Mesothelial cell of epicardium (in vitro differentiated cells): ENCODE data around the gene TGFA. TPM values are rescaled to one million over a fixed set of nuclear protein-coding genes. Genes with fewer than 3 reads are reported as not detected.

ENCODE experiments used
- DNase-seq, 2 experiments: peaks; one replicate each; pipeline ENCODE4 v3.0.0; 2021; ENCODE audit warnings: low spot score in 2 of 2; ENCODE audit not compliant: unreplicated experiment in 2 of 2
- H3K27ac Mint-ChIP-seq: 2 replicates; pipeline ENCODE4 v1.8.0; 2021; ENCODE audit warnings: mixed read lengths
- H3K27me3 Mint-ChIP-seq: 2 replicates; pipeline ENCODE4 v1.8.0; 2021; ENCODE audit warnings: low read depth, mixed read lengths
- H3K36me3 Mint-ChIP-seq: 2 replicates; pipeline ENCODE4 v1.8.0; 2021; ENCODE audit warnings: mixed read lengths
- H3K4me1 Mint-ChIP-seq: 2 replicates; pipeline ENCODE4 v1.8.0; 2021; ENCODE audit warnings: mixed read lengths
- H3K4me3 Mint-ChIP-seq: 2 replicates; pipeline ENCODE4 v1.8.0; 2021; ENCODE audit warnings: mild to moderate bottlenecking, moderate library complexity, mixed read lengths
- H3K9me3 Mint-ChIP-seq: 2 replicates; pipeline ENCODE4 v1.8.0; 2021; ENCODE audit warnings: mixed read lengths
- total RNA-seq: library from RNA; stranded (reverse); gene quantifications from 3 replicates; pipeline ENCODE4 v1.2.1, GENCODE V29; 2021
- TF ChIP-seq, protein P1 (sequence below): fragments of 200-600 bp; sonication (generic); IDR thresholded peaks from one replicate; pipeline ENCODE4 v1.5.0; 2021; ENCODE audit warnings: antibody characterized with exemption; ENCODE audit not compliant: unreplicated experiment

Gene TGFA
- total RNA-seq, 1 donor from 2014 or later, result 0.96 TPM

DNA sequence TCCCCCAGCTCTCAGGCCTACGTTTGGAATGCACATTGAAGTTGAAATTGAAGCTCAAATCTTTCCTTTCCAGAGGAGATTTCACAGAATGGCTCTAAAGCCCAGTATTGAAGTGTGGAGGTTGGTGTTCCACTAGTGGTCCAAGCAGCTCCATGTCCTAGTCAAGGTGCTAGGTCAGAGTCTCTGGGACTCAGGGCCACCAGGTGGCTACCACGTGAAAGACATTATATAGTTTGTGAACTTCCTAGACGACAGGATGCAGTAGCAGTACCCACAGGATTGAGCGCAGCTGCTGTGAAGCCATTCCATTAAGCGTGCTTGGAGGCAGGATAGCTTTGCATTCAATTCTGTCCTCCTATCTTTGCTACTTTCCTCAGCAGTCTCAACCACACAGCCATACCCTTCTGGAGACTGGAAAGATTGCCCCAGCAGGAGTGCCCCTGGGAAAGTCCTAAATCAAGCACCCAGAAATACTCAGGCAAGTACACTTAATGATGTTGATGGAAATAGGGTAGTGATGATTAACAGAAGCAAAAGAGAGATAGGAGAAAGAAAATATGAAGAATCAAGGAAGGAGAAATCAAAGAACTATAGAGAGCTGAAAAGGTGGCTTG is 4.7 kb upstream of the TGFA start:
- Mint-ChIP-seq H3K9me3 (no peaks in the 10 kb centered on the region), H3K4me3 (no peak overlapping the region), H3K36me3 (no peaks in the 10 kb centered on the region), H3K27me3 (peaks cover 52% of the 10 kb centered on the region), H3K27ac (no peak overlapping the region), H3K4me1 (peaks cover 9% of the 10 kb centered on the region)
- no peak for DNase-seq
- TF ChIP-seq, protein P1, sequence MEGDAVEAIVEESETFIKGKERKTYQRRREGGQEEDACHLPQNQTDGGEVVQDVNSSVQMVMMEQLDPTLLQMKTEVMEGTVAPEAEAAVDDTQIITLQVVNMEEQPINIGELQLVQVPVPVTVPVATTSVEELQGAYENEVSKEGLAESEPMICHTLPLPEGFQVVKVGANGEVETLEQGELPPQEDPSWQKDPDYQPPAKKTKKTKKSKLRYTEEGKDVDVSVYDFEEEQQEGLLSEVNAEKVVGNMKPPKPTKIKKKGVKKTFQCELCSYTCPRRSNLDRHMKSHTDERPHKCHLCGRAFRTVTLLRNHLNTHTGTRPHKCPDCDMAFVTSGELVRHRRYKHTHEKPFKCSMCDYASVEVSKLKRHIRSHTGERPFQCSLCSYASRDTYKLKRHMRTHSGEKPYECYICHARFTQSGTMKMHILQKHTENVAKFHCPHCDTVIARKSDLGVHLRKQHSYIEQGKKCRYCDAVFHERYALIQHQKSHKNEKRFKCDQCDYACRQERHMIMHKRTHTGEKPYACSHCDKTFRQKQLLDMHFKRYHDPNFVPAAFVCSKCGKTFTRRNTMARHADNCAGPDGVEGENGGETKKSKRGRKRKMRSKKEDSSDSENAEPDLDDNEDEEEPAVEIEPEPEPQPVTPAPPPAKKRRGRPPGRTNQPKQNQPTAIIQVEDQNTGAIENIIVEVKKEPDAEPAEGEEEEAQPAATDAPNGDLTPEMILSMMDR, result no peak

DNA sequence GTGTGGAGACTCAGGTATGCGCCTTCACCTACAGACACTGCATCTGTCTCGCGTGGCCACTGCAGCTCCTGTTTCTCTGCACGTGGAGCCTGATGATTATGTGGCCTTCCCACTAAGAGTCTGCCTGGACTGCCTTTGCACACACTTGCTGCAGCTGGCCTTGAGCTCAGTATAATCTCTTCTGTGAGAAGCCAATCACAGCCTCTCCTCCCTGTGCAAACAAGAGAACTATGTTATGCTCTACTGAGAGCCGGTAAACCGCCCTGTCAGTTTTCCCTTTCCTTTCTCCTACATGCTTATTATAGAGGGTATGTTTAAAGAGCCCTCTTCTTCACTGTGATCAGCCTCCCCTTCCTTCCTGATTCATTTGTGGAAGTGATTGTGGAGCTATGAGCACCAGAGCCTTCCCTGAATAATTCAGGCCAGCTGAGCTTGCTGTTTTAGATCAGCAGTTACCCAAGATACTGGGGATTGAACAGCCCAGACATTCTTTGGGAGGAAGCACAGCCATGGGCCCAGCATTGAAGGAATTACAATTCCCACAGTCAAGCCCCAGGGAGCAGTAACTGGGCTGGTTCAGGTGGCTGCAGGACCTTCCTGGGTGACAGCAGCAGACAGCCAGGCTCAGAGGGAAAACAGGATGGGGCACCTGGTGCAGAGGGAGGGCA is 3.7 kb upstream of the TGFA start:
- H3K4me3 Mint-ChIP-seq, result no peak overlapping the region
- TF ChIP-seq, protein P1, result no peak
- DNase-seq, result no peak
- no peaks in the 10 kb centered on the region for H3K9me3 Mint-ChIP-seq
- peaks cover 18% of the 10 kb centered on the region for H3K4me1 Mint-ChIP-seq
- H3K27ac Mint-ChIP-seq, result no peak overlapping the region
- H3K27me3 Mint-ChIP-seq, result peaks cover 62% of the 10 kb centered on the region
- H3K36me3 Mint-ChIP-seq, result no peaks in the 10 kb centered on the region

DNA sequence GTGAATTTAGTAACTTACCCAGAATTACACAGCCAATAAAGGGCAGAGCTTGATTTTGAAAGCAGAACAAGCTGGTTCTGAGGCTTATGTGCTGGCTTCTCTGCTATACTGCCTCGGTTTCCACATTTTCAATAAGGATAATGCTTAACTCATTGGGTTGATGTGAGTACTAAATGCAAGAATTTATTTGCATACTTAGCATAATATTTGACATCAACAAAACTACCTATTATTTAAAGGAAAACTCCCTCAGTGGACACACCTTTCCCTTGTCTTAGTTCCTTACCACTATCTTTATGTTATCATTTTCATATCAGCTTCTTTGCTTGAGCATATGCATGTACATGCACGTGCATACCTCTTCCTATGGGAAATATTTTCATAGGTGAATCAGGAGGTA is 3.0 kb upstream of the TGFA start:
- TF ChIP-seq, protein P1, result no peak
- Mint-ChIP-seq H3K27ac (no peak overlapping the region), H3K4me3 (no peak overlapping the region), H3K9me3 (no peaks in the 10 kb centered on the region), H3K4me1 (peaks cover 18% of the 10 kb centered on the region), H3K27me3 (peaks cover 67% of the 10 kb centered on the region), H3K36me3 (no peaks in the 10 kb centered on the region)
- DNase-seq, result no peak

DNA sequence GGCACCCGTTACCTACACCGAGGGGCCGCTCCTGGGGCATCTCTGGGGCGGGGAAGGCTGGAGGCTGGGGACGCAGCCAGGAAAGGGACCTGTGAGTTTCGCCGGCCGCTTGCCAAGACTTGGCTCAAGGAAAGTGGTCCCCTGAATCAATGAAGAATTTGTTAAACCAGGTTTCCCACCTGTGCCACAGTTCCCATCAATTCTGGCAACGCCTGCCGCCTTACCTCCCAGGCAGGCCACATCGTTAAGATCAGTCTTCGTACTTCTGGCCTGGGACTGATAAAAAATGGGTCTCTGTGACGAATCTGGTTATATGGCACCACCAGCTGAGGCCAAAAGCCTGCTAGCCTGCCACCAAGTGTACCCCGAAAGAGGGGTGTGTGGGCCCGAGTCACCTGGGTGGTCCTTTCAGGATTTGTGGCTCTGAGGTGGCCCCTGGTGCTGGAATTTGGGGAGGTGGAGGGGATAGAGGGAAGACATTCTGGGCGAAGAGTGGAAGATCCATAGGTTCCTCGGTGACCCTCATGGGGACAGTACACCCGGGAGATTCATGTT is 789 bp upstream of the TGFA start:
- DNase-seq, result no peak
- Mint-ChIP-seq H3K4me1 (peaks cover 18% of the 10 kb centered on the region), H3K4me3 (peak overlapping the region; percentile 61), H3K9me3 (no peaks in the 10 kb centered on the region), H3K36me3 (no peaks in the 10 kb centered on the region), H3K27me3 (peaks cover 79% of the 10 kb centered on the region), H3K27ac (no peak overlapping the region)
- TF ChIP-seq, protein P1, result peak; percentile 23

DNA sequence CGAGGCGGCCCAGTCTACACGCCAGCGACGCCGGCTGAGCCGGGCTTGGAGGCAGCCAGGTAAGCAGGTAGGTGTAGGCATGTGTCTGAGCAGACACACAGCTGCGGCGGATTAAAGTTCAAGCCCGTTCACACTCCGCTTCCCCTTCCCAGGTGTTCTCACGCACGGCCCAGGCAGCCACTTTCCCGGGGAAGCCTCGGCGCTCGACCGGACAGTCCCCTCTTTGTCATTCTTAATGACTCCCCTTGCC is 367 bp downstream of the TGFA start:
- TF ChIP-seq, protein P1, result no peak
- Mint-ChIP-seq H3K9me3 (no peaks in the 10 kb centered on the region), H3K36me3 (no peaks in the 10 kb centered on the region), H3K4me1 (peaks cover 18% of the 10 kb centered on the region), H3K4me3 (peak overlapping the region; percentile 77), H3K27ac (peak overlapping the region; percentile 50), H3K27me3 (peaks cover 83% of the 10 kb centered on the region)
- DNase-seq, result no peak
